COLO668 (cell line): ENCODE results near the gene PRKCA.
A peak's percentile ranks its signal among the peaks of the same experiment; 100 is the strongest.
"Not testable (repeated sequence)": the region's sequence is repeated elsewhere in the genome, so short reads cannot be mapped to it uniquely, and the experiment has no call there.

ENCODE experiments used
- DNase-seq: peaks from one replicate; lab custom pipeline; 2025; ENCODE audit not compliant: unreplicated experiment; lab: John Stamatoyannopoulos, UW

PRKCA gene

GRCh38 chr17:66349521-66350254, 47.3 kb downstream of the PRKCA start:
- no peak for DNase-seq

- not testable (repeated sequence) for DNase-seq
These were observed 48.2 kb downstream of the PRKCA start for GRCh38 chr17:66350576-66350975.

GRCh38 chr17:66351033-66351432, 48.6 kb downstream of the PRKCA start:
- no peak for DNase-seq

- no peak for DNase-seq
These were observed 49.3 kb downstream of the PRKCA start for GRCh38 chr17:66351701-66352100.

GRCh38 chr17:66353937-66354401, 51.6 kb downstream of the PRKCA start:
- DNase-seq, result no peak

GRCh38 chr17:66354472-66354871, 52.1 kb downstream of the PRKCA start:
- no peak for DNase-seq

- DNase-seq, result no peak
These were observed 52.6 kb downstream of the PRKCA start for GRCh38 chr17:66354981-66355380.

GRCh38 chr17:66355510-66355909, 53.1 kb downstream of the PRKCA start:
- DNase-seq, result no peak

- no peak for DNase-seq
These were observed 54.6 kb downstream of the PRKCA start for GRCh38 chr17:66357037-66357436.

- DNase-seq, result no peak
These were observed 56.9 kb downstream of the PRKCA start for GRCh38 chr17:66359351-66359750.

- not testable (repeated sequence) for DNase-seq
These were observed 58.6 kb downstream of the PRKCA start for GRCh38 chr17:66360961-66361565.

GRCh38 chr17:66364508-66364907, 62.1 kb downstream of the PRKCA start:
- DNase-seq, result no peak

GRCh38 chr17:66364990-66365490, 62.6 kb downstream of the PRKCA start:
- DNase-seq, result no peak

- no peak for DNase-seq
These were observed 63.5 kb downstream of the PRKCA start for GRCh38 chr17:66365903-66366302.

GRCh38 chr17:66367107-66367506, 64.7 kb downstream of the PRKCA start:
- no peak for DNase-seq

GRCh38 chr17:66369830-66370229, 67.4 kb downstream of the PRKCA start:
- no peak for DNase-seq

- DNase-seq, result no peak
These were observed 69.1 kb downstream of the PRKCA start for GRCh38 chr17:66371561-66371960.

- DNase-seq, result no peak
These were observed 69.8 kb downstream of the PRKCA start for GRCh38 chr17:66372182-66372581.

- DNase-seq, result no peak
These were observed 70.7 kb downstream of the PRKCA start for GRCh38 chr17:66373079-66373478.

GRCh38 chr17:66373944-66374817, 71.8 kb downstream of the PRKCA start:
- DNase-seq, result peak; percentile 43

- no peak for DNase-seq
These were observed 72.7 kb downstream of the PRKCA start for GRCh38 chr17:66375121-66375520.
